Smooth muscle cell of the coronary artery (primary cell): Measurements from ENCODE around the gene CCNC. TPM values are rescaled to one million over a fixed set of nuclear protein-coding genes. Genes with fewer than 3 reads are reported as not detected.

Experiments
- total RNA-seq: library from RNA; depleted of rRNA; stranded (reverse); fragments of >200 nt; gene quantifications from 2 replicates; pipeline ENCODE4 v1.2.3, GENCODE V29; 2014; ENCODE audit warnings: low replicate concordance

CCNC gene, protein sequence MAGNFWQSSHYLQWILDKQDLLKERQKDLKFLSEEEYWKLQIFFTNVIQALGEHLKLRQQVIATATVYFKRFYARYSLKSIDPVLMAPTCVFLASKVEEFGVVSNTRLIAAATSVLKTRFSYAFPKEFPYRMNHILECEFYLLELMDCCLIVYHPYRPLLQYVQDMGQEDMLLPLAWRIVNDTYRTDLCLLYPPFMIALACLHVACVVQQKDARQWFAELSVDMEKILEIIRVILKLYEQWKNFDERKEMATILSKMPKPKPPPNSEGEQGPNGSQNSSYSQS
- total RNA-seq: 34.5 and 60.7 TPM in 2 replicates

GRCh38 chr6:99568103-99568933 lies at the start of gene CCNC:
Gene CCNC (minus strand): TSS chr6:99568660. CDS start chr6:99568527, 133 bp downstream.

GRCh38 chr6:99606656-99607415 lies 38.4 kb upstream of the CCNC start, which contains the start of gene PRDM13:
Gene PRDM13 (plus strand): TSS chr6:99606833. CDS start chr6:99607035, 202 bp downstream.

Other genes starting within 250 kb of the CCNC start
- 0.15 and 0.23 TPM in 2 replicates for gene FAXC, start 219.0 kb downstream of the CCNC start, total RNA-seq
- 1.5 and 3.8 TPM in 2 replicates for gene COQ3, start 174.5 kb downstream of the CCNC start, total RNA-seq
- gene PNISR, start 143.4 kb downstream of the CCNC start, total RNA-seq: 37.7 and 39.1 TPM in 2 replicates
- gene USP45, start 53.2 kb downstream of the CCNC start, total RNA-seq: 7.4 and 11.7 TPM in 2 replicates
- gene PRDM13, start 38.2 kb upstream of the CCNC start, total RNA-seq: not detected in 2 replicates